Suprapubic skin (tissue), 4 donors: Measurements from ENCODE around the gene NRTN.

Experiments
- POLR2A ChIP-seq, 2 donors: fragments of 450-650 bp; IDR thresholded peaks; one replicate each; pipeline ENCODE4 v1.6.1; 2017; ENCODE audit warnings: antibody characterized with exemption in 2 of 2, mild to moderate bottlenecking in 2 of 2, moderate library complexity in 2 of 2
- POLR2AphosphoS5 ChIP-seq, 3 donors: sonication (generic); formaldehyde crosslinking; IDR thresholded peaks; one replicate each; pipeline ENCODE4 v1.6.1; 2017; ENCODE audit warnings: antibody characterized with exemption in 3 of 3
- TF ChIP-seq, protein P1 (sequence below), 2 donors: fragments of 200-600 bp in 1 of 2; fragments of 450-650 bp in 1 of 2; sonication (generic) in 1 of 2; IDR thresholded peaks; one replicate each; pipeline ENCODE4 v1.5.1; 2016 to 2019; ENCODE audit warnings: antibody characterized with exemption in 2 of 2, mild to moderate bottlenecking in 1 of 2, moderate library complexity in 1 of 2

DNA sequence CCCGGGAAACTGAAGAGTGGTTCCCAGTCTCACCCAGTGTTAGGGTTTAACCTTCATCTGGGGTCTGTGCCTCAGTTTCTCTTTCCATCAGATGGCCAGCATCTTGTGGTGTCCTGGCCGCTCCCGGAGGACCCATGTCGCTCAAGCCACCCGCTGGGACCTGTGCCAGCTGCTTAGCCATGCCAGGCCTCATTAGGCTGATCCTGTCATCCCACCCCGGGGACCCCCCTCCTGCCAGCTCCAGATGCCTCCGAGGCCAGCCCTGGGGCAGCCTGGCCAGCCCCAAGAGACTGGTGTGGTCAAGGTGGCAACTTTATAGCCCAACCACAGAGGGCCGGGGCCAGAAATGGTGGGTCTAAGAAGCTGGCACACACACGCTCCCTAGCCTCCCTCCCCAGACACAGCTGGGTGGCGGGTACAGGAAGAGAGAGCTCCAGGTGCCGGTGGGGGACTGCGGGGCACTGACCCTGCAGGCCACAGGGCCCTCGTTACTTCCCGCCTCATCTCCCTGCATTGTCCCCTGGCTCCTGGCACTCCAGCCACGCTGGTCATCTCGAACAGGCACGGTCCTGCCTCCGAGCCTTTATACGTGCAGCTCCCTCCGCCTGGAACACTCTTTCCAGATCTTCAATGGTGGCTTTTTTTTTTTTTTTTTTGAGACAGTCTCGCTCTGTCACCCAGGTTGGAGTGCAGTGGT is 3.4 kb downstream of the NRTN start:
- TF ChIP-seq, protein P1, sequence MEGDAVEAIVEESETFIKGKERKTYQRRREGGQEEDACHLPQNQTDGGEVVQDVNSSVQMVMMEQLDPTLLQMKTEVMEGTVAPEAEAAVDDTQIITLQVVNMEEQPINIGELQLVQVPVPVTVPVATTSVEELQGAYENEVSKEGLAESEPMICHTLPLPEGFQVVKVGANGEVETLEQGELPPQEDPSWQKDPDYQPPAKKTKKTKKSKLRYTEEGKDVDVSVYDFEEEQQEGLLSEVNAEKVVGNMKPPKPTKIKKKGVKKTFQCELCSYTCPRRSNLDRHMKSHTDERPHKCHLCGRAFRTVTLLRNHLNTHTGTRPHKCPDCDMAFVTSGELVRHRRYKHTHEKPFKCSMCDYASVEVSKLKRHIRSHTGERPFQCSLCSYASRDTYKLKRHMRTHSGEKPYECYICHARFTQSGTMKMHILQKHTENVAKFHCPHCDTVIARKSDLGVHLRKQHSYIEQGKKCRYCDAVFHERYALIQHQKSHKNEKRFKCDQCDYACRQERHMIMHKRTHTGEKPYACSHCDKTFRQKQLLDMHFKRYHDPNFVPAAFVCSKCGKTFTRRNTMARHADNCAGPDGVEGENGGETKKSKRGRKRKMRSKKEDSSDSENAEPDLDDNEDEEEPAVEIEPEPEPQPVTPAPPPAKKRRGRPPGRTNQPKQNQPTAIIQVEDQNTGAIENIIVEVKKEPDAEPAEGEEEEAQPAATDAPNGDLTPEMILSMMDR (IDR thresholded peaks at IDR 0.05): no peak
- no peak for TF ChIP-seq POLR2AphosphoS5 (IDR thresholded peaks at IDR 0.05)
- no peak for TF ChIP-seq POLR2A (IDR thresholded peaks at IDR 0.05)
